Spleen (tissue), 7 donors: ENCODE results near the gene EFEMP2.
A peak's percentile ranks its signal among the peaks of the same experiment; 100 is the strongest.

Experiments
- CTCF ChIP-seq, 11 experiments: fragments of 200-600 bp in 7 of 11; fragments of 450-650 bp in 4 of 11; sonication (generic) in 4 of 11; IDR thresholded peaks in 8 of 11; conservative IDR thresholded peaks in 3 of 11; 1 replicate in 7 of 11; 2 replicates in 4 of 11; pipeline versions ENCODE4 v1.4.0 to v1.8.0; 2016 to 2021; ENCODE audit warnings: antibody characterized with exemption in 11 of 11, inconsistent platforms in 4 of 11, mild to moderate bottlenecking in 1 of 11
- POLR2A ChIP-seq, 3 donors: fragments of 450-650 bp; IDR thresholded peaks; one replicate each; pipeline ENCODE4 v1.5.1; 2017; ENCODE audit warnings: antibody characterized with exemption in 3 of 3, mild to moderate bottlenecking in 1 of 3
- POLR2AphosphoS5 ChIP-seq, 3 donors: sonication (generic); formaldehyde crosslinking; IDR thresholded peaks; one replicate each; pipeline ENCODE4 v1.5.1; 2017; ENCODE audit warnings: antibody characterized with exemption in 3 of 3
- donor health status: DM: no; HTN: no; CAD: no; lungs with moderate emphysema.
- donor health status: DM: no; HTN: no; CAD: no.
- donor health status: DM: no; HTN: no; CAD: no.

GRCh38 chr11:65870307-65870658 lies 2.3 kb downstream of the EFEMP2 start:
- TF ChIP-seq CTCF (IDR thresholded peaks at IDR 0.05 in 8 of 11, conservative IDR thresholded peaks at IDR 0.05 in 3 of 11), result no peak
- peak in 1 of 3 donors; percentile 24 for TF ChIP-seq POLR2AphosphoS5 (IDR thresholded peaks at IDR 0.05)
- no peak for TF ChIP-seq POLR2A (IDR thresholded peaks at IDR 0.05)
